GM19193 (cell line): ENCODE measurements around the gene KLRF1.

Source experiments
- POLR2A ChIP-seq: IDR thresholded peaks from 4 replicates; pipeline ENCODE4 v1.6.1; 2011; ENCODE audit not compliant: insufficient read depth, insufficient read length; ENCODE audit errors: extremely low read depth

KLRF1 gene

DNA sequence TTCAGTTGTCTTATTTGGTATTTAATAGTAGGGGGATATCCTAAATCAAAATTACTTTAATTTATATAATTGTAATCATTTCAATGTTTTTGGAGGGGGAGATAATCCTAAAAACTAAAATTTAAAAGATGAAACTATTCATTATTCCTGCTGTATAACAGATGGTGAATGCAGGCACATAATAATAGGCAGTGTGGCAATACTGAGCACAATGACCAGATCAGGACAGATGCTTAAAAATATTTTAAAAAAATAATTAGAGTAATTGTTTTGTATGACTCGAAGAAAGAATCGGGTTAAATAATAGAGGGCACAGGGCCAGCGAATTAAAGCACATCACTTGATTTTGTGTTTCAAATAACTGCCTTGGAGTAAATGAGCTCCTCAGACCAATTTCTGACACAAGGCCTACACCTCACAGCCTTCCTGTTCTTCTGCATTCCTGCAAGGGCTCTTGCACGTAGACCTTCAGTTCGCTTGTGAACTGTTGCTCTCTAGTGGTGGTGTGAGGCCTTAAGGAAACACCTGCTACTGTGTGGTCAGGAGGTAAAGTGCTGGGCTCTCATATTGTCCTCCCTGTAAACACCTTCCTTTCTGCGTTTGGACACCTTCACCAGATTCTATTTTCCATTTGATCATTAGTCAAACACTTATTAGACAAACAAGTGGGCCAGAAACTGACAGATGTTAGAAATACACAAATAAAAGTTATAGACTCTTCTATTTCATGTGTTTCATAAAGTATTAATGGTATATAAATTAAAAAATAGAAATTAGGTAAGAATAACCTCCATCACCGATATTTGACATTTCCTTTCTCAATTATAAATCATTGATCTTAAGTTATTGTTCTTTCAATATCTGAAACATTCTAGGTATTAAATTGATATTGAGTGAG lies 29.3 kb upstream of the KLRF1 start:
- TF ChIP-seq POLR2A: no peak

DNA sequence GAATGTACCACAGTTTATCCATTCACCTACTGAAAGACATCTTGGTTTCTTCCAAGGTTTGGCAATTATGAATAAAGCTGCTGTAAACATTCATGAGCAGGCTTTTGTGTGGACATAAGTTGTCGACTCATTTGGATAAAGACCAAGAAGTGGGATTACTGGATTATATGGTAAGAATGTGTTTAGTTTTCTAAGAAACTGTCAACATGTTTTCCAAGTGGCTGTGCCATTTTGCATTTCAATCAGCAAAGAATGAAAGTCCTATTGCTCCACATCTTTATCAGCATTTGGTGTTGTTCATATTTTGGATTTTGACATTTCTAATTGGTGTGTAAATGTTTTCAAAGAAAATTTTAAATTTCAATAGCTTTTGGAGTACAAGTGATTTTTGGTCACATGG lies 27.3 kb upstream of the KLRF1 start:
- no peak for TF ChIP-seq POLR2A

DNA sequence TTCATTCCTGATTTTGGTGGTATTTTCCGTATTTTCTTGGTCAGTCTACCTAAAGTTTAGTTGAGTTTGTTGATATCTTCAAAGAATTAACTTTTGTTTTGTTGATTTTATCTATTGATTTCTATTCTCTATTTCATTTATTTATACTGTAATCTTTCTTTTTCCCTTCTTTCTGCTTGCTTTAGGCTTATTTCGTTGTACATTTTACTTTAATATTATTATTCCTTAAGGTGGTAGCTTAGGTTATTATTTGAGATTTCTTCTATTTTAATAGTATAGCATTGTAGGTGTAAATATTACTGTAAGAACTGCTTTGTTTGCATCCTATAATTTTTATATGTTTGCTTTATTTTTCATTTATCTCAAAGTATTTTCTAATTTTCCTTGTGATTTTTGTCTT lies 21.4 kb upstream of the KLRF1 start:
- TF ChIP-seq POLR2A: no peak

- TF ChIP-seq POLR2A: no peak
These were observed 20.6 kb upstream of the KLRF1 start for GRCh38 chr12:9806714-9807113.

GRCh38 chr12:9808504-9808903 lies 18.8 kb upstream of the KLRF1 start:
- TF ChIP-seq POLR2A: no peak

DNA sequence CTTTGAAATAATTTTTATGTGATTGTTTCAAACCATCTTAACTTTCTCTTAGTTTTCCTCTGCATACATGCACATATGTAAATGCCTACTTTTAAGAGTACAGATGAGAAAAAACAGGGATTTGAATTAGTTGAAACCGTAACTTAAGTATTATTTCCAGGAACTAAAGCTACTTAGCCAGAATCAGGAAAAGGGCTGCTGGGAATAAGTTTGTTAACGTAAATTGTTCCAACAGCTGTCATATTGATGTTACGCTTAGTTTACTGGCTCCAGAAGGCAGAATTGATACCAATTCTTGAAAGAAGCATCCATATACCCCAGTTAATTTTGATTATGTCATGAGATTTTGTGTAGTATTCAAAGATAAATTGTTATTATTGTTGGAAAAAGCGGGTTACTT lies 17.9 kb upstream of the KLRF1 start:
- no peak for TF ChIP-seq POLR2A

DNA sequence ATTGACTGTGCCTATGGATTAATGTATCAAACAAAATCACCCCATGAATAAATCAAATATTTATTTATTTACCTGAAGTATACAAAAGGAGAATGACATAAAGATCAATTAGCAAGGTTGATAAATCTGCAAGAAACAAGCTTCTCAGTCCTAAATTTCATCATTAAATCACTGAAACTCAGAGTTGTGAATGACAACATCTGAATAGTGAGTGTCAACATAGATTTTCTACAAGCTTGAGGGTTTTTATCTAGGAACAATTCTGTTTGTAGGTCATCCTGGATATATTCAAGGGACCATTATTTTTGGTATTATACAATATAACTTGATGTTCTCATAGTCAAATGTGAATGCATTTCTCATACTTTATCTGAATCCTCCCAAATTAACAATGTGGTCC lies 17.4 kb upstream of the KLRF1 start:
- no peak for TF ChIP-seq POLR2A

- TF ChIP-seq POLR2A: no peak
These were observed 16.6 kb upstream of the KLRF1 start for GRCh38 chr12:9810671-9811070.

DNA sequence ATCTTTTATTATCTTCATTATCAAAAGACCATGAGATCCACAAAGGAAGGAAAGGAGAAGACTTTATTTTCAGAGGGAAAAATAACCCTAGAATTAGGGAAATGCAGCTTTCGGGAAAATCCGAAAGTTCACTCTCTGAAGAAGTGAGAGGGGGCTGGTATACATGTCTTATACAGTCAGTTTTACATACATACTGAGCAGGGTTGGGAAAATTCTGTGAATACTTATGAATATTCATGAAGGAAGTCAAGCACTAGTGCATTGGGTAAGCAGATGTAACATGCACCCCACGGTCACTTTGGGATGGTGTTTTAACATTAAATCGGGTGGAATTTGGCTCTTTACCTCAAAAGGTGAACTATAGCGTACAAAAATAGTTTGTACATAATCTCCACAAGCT lies 15.7 kb upstream of the KLRF1 start:
- TF ChIP-seq POLR2A: no peak

- TF ChIP-seq POLR2A: no peak
These were observed 13.2 kb upstream of the KLRF1 start for GRCh38 chr12:9813821-9814798.

DNA sequence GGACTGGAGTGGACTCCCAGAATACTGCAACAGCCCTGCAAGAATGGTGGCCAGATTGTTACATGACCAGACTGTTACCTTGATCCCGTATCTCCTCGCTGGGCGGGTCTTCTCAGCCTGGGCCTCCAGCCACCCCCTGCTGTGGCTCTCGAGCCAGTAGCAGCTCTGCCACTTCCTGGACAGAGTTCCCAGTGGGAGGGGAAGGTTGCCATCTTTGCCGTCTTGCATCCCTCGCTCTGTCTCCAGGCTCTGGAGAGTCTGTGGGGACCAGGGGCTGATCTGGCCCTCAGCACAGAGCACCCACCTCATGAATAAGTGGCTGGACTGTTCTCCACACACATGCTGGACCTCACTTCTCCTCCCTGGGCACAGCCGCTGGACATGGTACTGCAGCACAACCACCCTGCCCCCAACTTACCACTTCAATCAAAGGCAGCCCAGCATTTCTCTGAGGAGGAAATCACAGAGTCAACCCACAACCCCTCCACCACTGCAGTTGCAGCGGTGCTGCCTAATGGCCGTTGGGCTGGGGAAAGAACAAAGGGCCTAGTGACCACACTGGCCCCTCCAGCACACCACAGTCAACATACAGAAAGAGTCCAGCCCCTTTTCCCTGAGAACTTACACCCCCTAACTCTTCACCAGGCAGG lies 6.9 kb upstream of the KLRF1 start:
- TF ChIP-seq POLR2A: no peak

GRCh38 chr12:9829483-9829882 lies 2.2 kb downstream of the KLRF1 start:
- no peak for TF ChIP-seq POLR2A

- no peak for TF ChIP-seq POLR2A
These were observed 2.7 kb downstream of the KLRF1 start for GRCh38 chr12:9829982-9830381.

DNA sequence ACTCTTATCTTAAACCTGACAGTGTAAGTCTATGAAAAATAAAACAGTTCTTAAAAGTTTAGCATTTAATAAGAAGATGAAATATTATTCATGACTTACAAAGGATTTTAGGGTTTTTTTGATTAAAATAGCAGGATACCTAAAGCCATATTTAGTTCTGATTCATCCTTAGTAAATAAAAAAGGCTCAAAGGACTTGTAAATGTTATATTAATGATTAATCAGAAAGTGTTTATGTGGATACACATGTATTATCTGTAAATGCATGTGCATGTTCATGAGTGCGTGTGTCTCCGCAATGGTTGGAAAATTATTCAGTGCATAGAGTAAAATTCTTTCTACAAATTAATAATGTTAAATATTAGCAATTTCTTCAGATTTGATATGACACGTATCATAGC lies 4.4 kb downstream of the KLRF1 start:
- TF ChIP-seq POLR2A: no peak

DNA sequence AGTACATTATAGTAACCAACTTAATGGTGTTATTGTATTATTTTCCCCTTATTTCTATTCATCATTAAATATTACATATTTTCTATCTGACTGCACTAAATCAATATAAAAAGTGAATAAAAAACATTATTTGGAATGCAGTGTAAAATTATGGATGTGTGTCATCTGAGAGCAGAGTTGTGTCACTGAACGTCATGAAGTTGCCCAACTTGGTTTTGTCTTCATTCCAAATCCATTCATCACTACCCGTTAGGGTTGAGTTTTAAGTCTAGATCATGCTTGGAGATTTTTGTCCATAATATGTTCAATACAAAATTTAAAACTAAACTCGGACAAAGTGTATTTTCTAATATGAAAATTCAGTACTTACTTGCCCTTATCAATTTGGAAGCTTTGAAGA lies 16.1 kb downstream of the KLRF1 start:
- TF ChIP-seq POLR2A: no peak
